22Rv1 (cell line): Measurements from ENCODE around the gene TCERG1.
"Not testable (repeated sequence)": the region's sequence is repeated elsewhere in the genome, so short reads cannot be mapped to it uniquely, and the experiment has no call there.

Source experiments
- H3K27ac ChIP-seq: fragments of 450-650 bp; 2 replicates; pipeline ENCODE4 v1.5.1; 2017
- ZFX ChIP-seq: fragments of 450-650 bp; IDR thresholded peaks from 2 replicates; pipeline ENCODE4 v1.6.1; 2017; ENCODE audit warnings: antibody characterized with exemption, borderline replicate concordance
- TF ChIP-seq, protein P1 (sequence below): fragments of 450-650 bp; IDR thresholded peaks from 2 replicates; pipeline ENCODE4 v1.5.1; 2017; ENCODE audit warnings: mild to moderate bottlenecking

Gene TCERG1

GRCh38 chr5:146549615-146550014 lies 102.5 kb downstream of the TCERG1 start:
- no peak overlapping the region for H3K27ac ChIP-seq
- no peak for TF ChIP-seq ZFX
- TF ChIP-seq, protein P1, sequence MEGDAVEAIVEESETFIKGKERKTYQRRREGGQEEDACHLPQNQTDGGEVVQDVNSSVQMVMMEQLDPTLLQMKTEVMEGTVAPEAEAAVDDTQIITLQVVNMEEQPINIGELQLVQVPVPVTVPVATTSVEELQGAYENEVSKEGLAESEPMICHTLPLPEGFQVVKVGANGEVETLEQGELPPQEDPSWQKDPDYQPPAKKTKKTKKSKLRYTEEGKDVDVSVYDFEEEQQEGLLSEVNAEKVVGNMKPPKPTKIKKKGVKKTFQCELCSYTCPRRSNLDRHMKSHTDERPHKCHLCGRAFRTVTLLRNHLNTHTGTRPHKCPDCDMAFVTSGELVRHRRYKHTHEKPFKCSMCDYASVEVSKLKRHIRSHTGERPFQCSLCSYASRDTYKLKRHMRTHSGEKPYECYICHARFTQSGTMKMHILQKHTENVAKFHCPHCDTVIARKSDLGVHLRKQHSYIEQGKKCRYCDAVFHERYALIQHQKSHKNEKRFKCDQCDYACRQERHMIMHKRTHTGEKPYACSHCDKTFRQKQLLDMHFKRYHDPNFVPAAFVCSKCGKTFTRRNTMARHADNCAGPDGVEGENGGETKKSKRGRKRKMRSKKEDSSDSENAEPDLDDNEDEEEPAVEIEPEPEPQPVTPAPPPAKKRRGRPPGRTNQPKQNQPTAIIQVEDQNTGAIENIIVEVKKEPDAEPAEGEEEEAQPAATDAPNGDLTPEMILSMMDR = no peak

DNA sequence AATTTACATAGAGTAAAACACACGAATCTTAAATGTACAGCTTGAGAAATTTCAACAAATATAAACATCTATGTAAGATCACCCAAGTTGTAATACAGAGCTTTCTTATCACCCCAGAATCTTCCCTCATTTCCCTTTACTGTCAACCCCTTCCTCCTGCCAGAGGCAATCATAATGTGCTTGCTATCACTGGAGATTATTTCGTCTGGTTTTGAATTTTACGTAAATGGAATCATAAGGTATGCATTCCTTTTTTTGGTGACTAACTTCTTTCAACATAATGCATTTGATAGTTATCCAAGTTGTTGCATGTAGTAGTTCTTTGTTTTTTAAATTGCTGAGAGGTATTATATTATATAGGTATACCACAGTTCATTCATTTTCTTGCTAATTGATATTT lies 106.3 kb downstream of the TCERG1 start:
- TF ChIP-seq, protein P1 = no peak
- no peak for TF ChIP-seq ZFX
- no peak overlapping the region for H3K27ac ChIP-seq

DNA sequence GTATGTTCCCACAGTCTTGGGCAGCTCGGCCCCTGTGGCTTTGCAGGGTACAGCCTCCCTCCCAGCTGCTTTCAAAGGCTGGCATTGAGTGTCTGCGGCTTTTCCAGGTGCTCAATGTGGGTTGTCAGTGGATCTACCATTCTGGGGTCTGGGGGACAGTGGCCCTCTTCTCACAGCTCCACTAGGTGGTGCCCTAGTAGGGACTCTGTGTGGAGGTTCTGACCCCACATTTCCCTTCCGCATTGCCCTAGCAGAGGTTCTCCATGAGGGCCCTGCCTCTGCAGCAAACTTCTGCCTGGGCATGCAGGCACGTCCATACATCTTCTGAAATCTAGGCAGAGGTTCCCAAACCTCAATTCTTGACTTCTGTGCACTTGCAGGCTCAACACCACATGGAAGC lies 109.8 kb downstream of the TCERG1 start:
- not testable (repeated sequence) for H3K27ac ChIP-seq

DNA sequence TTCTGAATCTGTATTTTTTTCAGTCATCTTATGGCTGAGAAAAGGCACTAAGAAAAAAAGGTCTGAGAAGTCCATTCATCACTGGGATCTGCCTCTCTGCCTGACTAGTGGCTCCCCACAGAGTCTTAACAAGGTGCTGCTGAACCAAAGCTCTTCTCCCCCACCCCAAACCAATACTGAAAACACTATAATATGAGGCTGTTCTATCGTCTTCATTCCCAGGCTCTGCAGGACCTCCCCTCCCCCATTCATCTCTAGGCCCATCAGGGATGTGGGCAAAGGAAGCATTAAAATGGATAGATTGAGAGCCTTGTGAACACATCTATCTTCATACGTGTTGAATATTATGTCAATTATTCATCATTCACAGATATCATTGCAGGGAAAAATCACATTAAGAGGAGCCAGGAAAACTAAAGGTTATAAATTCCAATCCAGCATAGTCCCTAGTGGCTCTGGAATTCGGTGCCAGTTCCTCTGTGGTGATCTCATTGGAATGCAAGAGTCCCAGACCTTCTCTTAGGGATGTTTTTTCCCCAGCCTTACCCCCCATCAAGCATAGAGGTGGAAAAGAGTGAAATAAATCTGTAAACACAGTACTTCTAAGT lies 113.2 kb downstream of the TCERG1 start:
- TF ChIP-seq, protein P1 = no peak
- no peak for TF ChIP-seq ZFX
- no peak overlapping the region for H3K27ac ChIP-seq
